H9 (cell line): ENCODE data around the gene PCGF3. TPM values are rescaled to one million over a fixed set of nuclear protein-coding genes. Genes with fewer than 3 reads are reported as not detected.

Experiments used
- DNase-seq: peaks from one replicate; pipeline ENCODE4 v3.0.0-alpha.2; 2017
- H2AFZ ChIP-seq: one replicate; pipeline ENCODE4 v1.6.1; 2013; ENCODE audit warnings: mild to moderate bottlenecking, low read length, control low read depth, moderate library complexity
- H2AK5ac ChIP-seq: 2 replicates; pipeline ENCODE4 v1.6.1; 2013; ENCODE audit warnings: low read length, control low read depth, mixed read lengths; ENCODE audit not compliant: insufficient read length
- H2BK120ac ChIP-seq: one replicate; pipeline ENCODE4 v1.6.1; 2013; ENCODE audit warnings: low read depth, mild to moderate bottlenecking, low read length, control low read depth, inconsistent platforms; ENCODE audit not compliant: poor library complexity, severe bottlenecking
- H2BK12ac ChIP-seq: 2 replicates; pipeline ENCODE4 v1.6.1; 2013; ENCODE audit warnings: low read length, control low read depth, mixed read lengths, low read depth; ENCODE audit not compliant: insufficient read length
- H2BK15ac ChIP-seq: 2 replicates; pipeline ENCODE4 v1.6.1; 2013; ENCODE audit warnings: low read depth, low read length, control low read depth
- H2BK20ac ChIP-seq: one replicate; pipeline ENCODE4 v1.6.1; 2013; ENCODE audit warnings: low read depth, mild to moderate bottlenecking, low read length, control low read depth, inconsistent platforms; ENCODE audit not compliant: poor library complexity, severe bottlenecking
- H2BK5ac ChIP-seq: 2 replicates; pipeline ENCODE4 v1.6.1; 2013; ENCODE audit warnings: low read length, control low read depth, mixed read lengths; ENCODE audit not compliant: insufficient read length
- H3K14ac ChIP-seq: 2 replicates; pipeline ENCODE4 v1.6.1; 2013; ENCODE audit warnings: low read length, control low read depth; ENCODE audit not compliant: insufficient read depth
- H3K18ac ChIP-seq: 2 replicates; pipeline ENCODE4 v1.6.1; 2013; ENCODE audit warnings: low read depth, mild to moderate bottlenecking, mixed read lengths, low read length, control low read depth; ENCODE audit not compliant: insufficient read length
- H3K23ac ChIP-seq: 2 replicates; pipeline ENCODE4 v1.6.1; 2013; ENCODE audit warnings: low read length, control low read depth, mixed read lengths, low read depth; ENCODE audit not compliant: insufficient read length
- H3K23me2 ChIP-seq: 2 replicates; pipeline ENCODE4 v1.6.1; 2013; ENCODE audit warnings: low read depth, mild to moderate bottlenecking, mixed read lengths, low read length, control low read depth; ENCODE audit not compliant: insufficient read length, poor library complexity, severe bottlenecking
- H3K27ac ChIP-seq: 2 replicates; pipeline ENCODE4 v1.5.1; 2013; ENCODE audit warnings: low read length, control low read depth, mixed read lengths, low read depth; ENCODE audit not compliant: insufficient read length
- H3K27me3 ChIP-seq: 2 replicates; pipeline ENCODE4 v1.6.1; 2013; ENCODE audit warnings: low read length, control low read depth, inconsistent platforms; ENCODE audit not compliant: insufficient read depth
- H3K4ac ChIP-seq: 2 replicates; pipeline ENCODE4 v1.6.1; 2013; ENCODE audit warnings: low read depth, mild to moderate bottlenecking, control low read depth, inconsistent platforms, low read length, moderate library complexity
- H3K4me1 ChIP-seq: 2 replicates; pipeline ENCODE4 v1.6.1; 2013; ENCODE audit warnings: low read length, control low read depth, inconsistent platforms; ENCODE audit not compliant: insufficient read depth
- H3K4me2 ChIP-seq: 2 replicates; pipeline ENCODE4 v1.6.1; 2013; ENCODE audit warnings: low read length, control low read depth, mixed read lengths; ENCODE audit not compliant: insufficient read length, insufficient read depth
- H3K56ac ChIP-seq: 2 replicates; pipeline ENCODE4 v1.6.1; 2013; ENCODE audit warnings: low read depth, mild to moderate bottlenecking, mixed read lengths, low read length, control low read depth; ENCODE audit not compliant: insufficient read length
- H3K79me1 ChIP-seq: 2 replicates; pipeline ENCODE4 v1.6.1; 2013; ENCODE audit warnings: low read depth, mild to moderate bottlenecking, moderate library complexity, low read length, control low read depth, inconsistent platforms; ENCODE audit not compliant: insufficient read depth, poor library complexity, severe bottlenecking
- H3K79me2 ChIP-seq: 2 replicates; pipeline ENCODE4 v1.6.1; 2013; ENCODE audit warnings: low read length, control low read depth, inconsistent platforms; ENCODE audit not compliant: insufficient read depth
- H3K9ac ChIP-seq: 2 replicates; pipeline ENCODE4 v1.6.1; 2013; ENCODE audit warnings: low read length, control low read depth, mixed read lengths; ENCODE audit not compliant: insufficient read length; ENCODE audit errors: extremely low read depth
- H3K9me3 ChIP-seq: one replicate; pipeline ENCODE4 v1.6.1; 2013; ENCODE audit warnings: low read depth, low read length, inconsistent platforms; ENCODE audit not compliant: control insufficient read depth
- H3T11ph ChIP-seq: one replicate; pipeline ENCODE4 v1.6.1; 2013; ENCODE audit warnings: mild to moderate bottlenecking, low read length, control low read depth, inconsistent platforms
- H4K20me1 ChIP-seq: one replicate; pipeline ENCODE4 v1.6.1; 2013; ENCODE audit not compliant: control insufficient read depth, insufficient read length, insufficient read depth
- H4K5ac ChIP-seq: 2 replicates; pipeline ENCODE4 v1.6.1; 2013; ENCODE audit warnings: low read depth, mild to moderate bottlenecking, mixed read lengths, low read length, control low read depth; ENCODE audit not compliant: insufficient read length
- H4K8ac ChIP-seq: replicated peaks from 2 replicates; pipeline ENCODE4 v1.6.1; 2013; ENCODE audit warnings: low read length, control low read depth, mixed read lengths, low read depth; ENCODE audit not compliant: insufficient read length
- H4K91ac ChIP-seq: 2 replicates; pipeline ENCODE4 v1.6.1; 2013; ENCODE audit warnings: low read depth, mild to moderate bottlenecking, moderate library complexity, mixed read lengths, low read length, control low read depth; ENCODE audit not compliant: insufficient read length
- H3K27ac Mint-ChIP-seq, 3 experiments: 2 replicates in 2 of 3; 3 replicates in 1 of 3; pipeline ENCODE4 v1.8.0; 2020 to 2021; ENCODE audit warnings: mixed read lengths in 3 of 3, mild to moderate bottlenecking in 1 of 3, moderate library complexity in 1 of 3
- H3K27me3 Mint-ChIP-seq: 2 replicates; pipeline ENCODE4 v1.8.0; 2021; ENCODE audit warnings: low read depth, mild to moderate bottlenecking, moderate library complexity, mixed read lengths
- H3K36me3 Mint-ChIP-seq, 3 experiments: 2 replicates in 2 of 3; 3 replicates in 1 of 3; pipeline ENCODE4 v1.8.0; 2020 to 2021; ENCODE audit warnings: low read depth in 3 of 3, mixed read lengths in 3 of 3; ENCODE audit not compliant: insufficient read depth in 1 of 3
- H3K4me1 Mint-ChIP-seq, 2 experiments: 2 replicates each; pipeline ENCODE4 v1.8.0; 2020; ENCODE audit warnings: mixed read lengths in 2 of 2
- H3K4me3 Mint-ChIP-seq, 2 experiments: 2 replicates in 1 of 2; 3 replicates in 1 of 2; pipeline ENCODE4 v1.8.0; 2020 to 2021; ENCODE audit warnings: mild to moderate bottlenecking in 2 of 2, mixed read lengths in 2 of 2, moderate library complexity in 1 of 2
- H3K9me3 Mint-ChIP-seq, 2 experiments: 2 replicates in 1 of 2; 3 replicates in 1 of 2; pipeline ENCODE4 v1.8.0; 2020; ENCODE audit warnings: mild to moderate bottlenecking in 2 of 2, mixed read lengths in 2 of 2, moderate library complexity in 1 of 2
- WGBS: extraction: QIAGEN DNeasy Blood & Tissue Kit; methylation state at CpG from one replicate; pipeline ENCODE4 v1.1.7; 2013; ENCODE audit warnings: missing lambda C conversion rate, low lambda C conversion rate, mixed read lengths; ENCODE audit not compliant: insufficient read length; ENCODE audit errors: extremely low coverage; 5-methylcytosine and 5-hydroxymethylcytosine counted together
- total RNA-seq: library from RNA; stranded (reverse); gene quantifications from 2 replicates; pipeline ENCODE4 v1.2.1, GENCODE V29; 2021
- TF ChIP-seq, protein P1 (sequence below): fragments of 200-600 bp; sonication (generic); conservative IDR thresholded peaks from 3 replicates; pipeline ENCODE4 v1.8.0; 2021; ENCODE audit warnings: antibody characterized with exemption, mild to moderate bottlenecking

The PCGF3 gene
- total RNA-seq, 1 experiment from 2014 or later: 43.1 TPM

DNA sequence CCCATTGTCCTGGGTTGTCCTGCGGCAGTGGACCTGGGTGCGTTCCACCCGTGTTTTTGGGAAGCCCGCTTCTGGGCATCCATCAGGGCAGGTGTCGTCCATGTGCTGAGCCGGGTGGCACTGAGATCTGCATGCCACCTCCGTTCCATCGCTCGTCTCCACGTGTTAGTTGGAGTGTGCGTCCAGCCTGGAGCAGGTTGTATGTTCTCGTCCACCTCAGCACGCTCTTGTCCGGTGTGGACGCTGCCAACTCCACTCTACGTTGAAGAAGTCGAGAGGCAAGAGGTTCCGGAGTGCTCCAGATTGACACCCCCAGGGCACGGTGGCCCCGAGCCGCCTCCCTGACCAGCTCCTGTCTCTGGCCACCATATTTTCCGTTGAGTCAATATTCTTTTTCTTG lies 33.9 kb downstream of the PCGF3 start:
- no peak overlapping the region for H2BK120ac ChIP-seq

More for the DNA sequence above, 33.9 kb downstream of the PCGF3 start:
- no peaks in the 10 kb centered on the region for H3K9me3 ChIP-seq
- TF ChIP-seq, protein P1, sequence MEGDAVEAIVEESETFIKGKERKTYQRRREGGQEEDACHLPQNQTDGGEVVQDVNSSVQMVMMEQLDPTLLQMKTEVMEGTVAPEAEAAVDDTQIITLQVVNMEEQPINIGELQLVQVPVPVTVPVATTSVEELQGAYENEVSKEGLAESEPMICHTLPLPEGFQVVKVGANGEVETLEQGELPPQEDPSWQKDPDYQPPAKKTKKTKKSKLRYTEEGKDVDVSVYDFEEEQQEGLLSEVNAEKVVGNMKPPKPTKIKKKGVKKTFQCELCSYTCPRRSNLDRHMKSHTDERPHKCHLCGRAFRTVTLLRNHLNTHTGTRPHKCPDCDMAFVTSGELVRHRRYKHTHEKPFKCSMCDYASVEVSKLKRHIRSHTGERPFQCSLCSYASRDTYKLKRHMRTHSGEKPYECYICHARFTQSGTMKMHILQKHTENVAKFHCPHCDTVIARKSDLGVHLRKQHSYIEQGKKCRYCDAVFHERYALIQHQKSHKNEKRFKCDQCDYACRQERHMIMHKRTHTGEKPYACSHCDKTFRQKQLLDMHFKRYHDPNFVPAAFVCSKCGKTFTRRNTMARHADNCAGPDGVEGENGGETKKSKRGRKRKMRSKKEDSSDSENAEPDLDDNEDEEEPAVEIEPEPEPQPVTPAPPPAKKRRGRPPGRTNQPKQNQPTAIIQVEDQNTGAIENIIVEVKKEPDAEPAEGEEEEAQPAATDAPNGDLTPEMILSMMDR: no peak
- H3K4me1 ChIP-seq: no peaks in the 10 kb centered on the region
- no peak overlapping the region for H4K5ac ChIP-seq
- no peak overlapping the region for H3K18ac ChIP-seq
- H3K9me3 Mint-ChIP-seq: peaks cover 2 to 3% of the 10 kb centered on the region in 2 experiments; a peak in 3 of 5 replicates
- no peak for DNase-seq
- H3K36me3 Mint-ChIP-seq: peaks cover 28 to 68% (median 58%) of the 10 kb centered on the region in 3 experiments
- H4K8ac ChIP-seq: no peak overlapping the region
- H3K27ac ChIP-seq: no peak overlapping the region
- H3K23ac ChIP-seq: no peak overlapping the region
- H2AFZ ChIP-seq: no peak overlapping the region
- H3K4ac ChIP-seq: no peak overlapping the region
- peaks cover 2% of the 10 kb centered on the region for H3K23me2 ChIP-seq
- no peaks in the 10 kb centered on the region for H3K79me1 ChIP-seq
- no peak overlapping the region for H2BK12ac ChIP-seq
- H3K27me3 Mint-ChIP-seq: no peaks in the 10 kb centered on the region
- no peak overlapping the region for H2BK20ac ChIP-seq
- no peak overlapping the region for H2BK5ac ChIP-seq
- no peak overlapping the region for H3K14ac ChIP-seq
- no peak overlapping the region for H3K9ac ChIP-seq
- whole genome bisulfite sequencing: no CpG with 5 or more reads among the region's 22 CpGs
- H3K4me1 Mint-ChIP-seq: no peaks in the 10 kb centered on the region
- H3K27ac Mint-ChIP-seq: no peak overlapping the region
- H2BK15ac ChIP-seq: no peak overlapping the region
- no peak overlapping the region for H3T11ph ChIP-seq
- H3K56ac ChIP-seq: no peak overlapping the region
- H4K91ac ChIP-seq: no peak overlapping the region
- no peaks in the 10 kb centered on the region for H4K20me1 ChIP-seq
- H3K79me2 ChIP-seq: no peaks in the 10 kb centered on the region; the same call in 1 of the 2 replicates
- no peaks in the 10 kb centered on the region for H3K27me3 ChIP-seq
- H3K4me2 ChIP-seq: no peak overlapping the region
- no peak overlapping the region for H3K4me3 Mint-ChIP-seq
- no peak overlapping the region for H2AK5ac ChIP-seq
